ENCODE results near the gene DRAP1. TPM values are rescaled to one million over a fixed set of nuclear protein-coding genes. Genes with fewer than 3 reads are reported as not detected.

The DRAP1 gene
- total and polyA plus RNA-seq, 2 experiments from 2014 or later = 121 to 294 TPM

DNA sequence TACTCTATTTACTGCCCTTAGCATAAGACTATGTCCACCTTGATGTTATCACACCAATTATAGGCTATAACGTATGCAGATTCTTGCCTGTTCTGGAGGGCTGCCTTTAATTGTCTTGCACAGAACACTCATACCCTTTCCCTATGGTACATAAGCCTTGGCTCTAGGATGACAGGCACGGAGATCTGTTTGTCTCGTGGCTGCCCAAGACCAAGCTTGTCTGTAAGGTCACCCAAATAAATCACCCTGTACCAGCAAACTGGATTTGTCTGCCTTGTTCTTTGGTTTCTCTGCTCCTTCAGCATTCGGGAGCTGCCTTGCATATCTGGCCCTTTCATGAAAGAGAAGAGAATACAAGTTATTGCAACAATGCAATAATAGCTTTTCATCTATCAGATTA, 18.5 kb downstream of the DRAP1 start:
- Mint-ChIP-seq H3K4me1 (peaks cover 8% of the 10 kb centered on the region; the same call in 2 of the 3 replicates), H3K9me3 (no peaks in the 10 kb centered on the region), H3K4me3 (no peak overlapping the region), H3K27ac (no peak overlapping the region), H3K27me3 (ENCODE audit: insufficient read depth, low read depth, poor library complexity) (peaks cover 11% of the 10 kb centered on the region), H3K36me3 (ENCODE audit: low read depth) (no peaks in the 10 kb centered on the region)
- H2AFZ ChIP-seq = peak overlapping the region; percentile 48; the same call in 1 of the 2 replicates
- no peaks in the 10 kb centered on the region for H3F3A ChIP-seq (replicated peaks; ENCODE audit: low read depth)
- H3K4me1 ChIP-seq (ENCODE audit: insufficient read depth) = no peaks in the 10 kb centered on the region
- H4K20me1 ChIP-seq (replicated peaks; ENCODE audit: insufficient read depth) = no peaks in the 10 kb centered on the region
- TF ChIP-seq STAT1 (IDR thresholded peaks at IDR 0.05; ENCODE audit: unreplicated experiment) = no peak
- no peak for TF ChIP-seq POLR2AphosphoS5 (IDR thresholded peaks at IDR 0.05; ENCODE audit: low read depth)
- TF ChIP-seq ZNF331 (CRISPR knock-in tag; IDR thresholded peaks at IDR 0.05; ENCODE audit: low read depth) = no peak
- no peak for TF ChIP-seq REST (IDR thresholded peaks at IDR 0.05; ENCODE audit: unreplicated experiment)
- no peak for TF ChIP-seq JUNB (IDR thresholded peaks at IDR 0.05; ENCODE audit: unreplicated experiment)
- TF ChIP-seq, protein P1, sequence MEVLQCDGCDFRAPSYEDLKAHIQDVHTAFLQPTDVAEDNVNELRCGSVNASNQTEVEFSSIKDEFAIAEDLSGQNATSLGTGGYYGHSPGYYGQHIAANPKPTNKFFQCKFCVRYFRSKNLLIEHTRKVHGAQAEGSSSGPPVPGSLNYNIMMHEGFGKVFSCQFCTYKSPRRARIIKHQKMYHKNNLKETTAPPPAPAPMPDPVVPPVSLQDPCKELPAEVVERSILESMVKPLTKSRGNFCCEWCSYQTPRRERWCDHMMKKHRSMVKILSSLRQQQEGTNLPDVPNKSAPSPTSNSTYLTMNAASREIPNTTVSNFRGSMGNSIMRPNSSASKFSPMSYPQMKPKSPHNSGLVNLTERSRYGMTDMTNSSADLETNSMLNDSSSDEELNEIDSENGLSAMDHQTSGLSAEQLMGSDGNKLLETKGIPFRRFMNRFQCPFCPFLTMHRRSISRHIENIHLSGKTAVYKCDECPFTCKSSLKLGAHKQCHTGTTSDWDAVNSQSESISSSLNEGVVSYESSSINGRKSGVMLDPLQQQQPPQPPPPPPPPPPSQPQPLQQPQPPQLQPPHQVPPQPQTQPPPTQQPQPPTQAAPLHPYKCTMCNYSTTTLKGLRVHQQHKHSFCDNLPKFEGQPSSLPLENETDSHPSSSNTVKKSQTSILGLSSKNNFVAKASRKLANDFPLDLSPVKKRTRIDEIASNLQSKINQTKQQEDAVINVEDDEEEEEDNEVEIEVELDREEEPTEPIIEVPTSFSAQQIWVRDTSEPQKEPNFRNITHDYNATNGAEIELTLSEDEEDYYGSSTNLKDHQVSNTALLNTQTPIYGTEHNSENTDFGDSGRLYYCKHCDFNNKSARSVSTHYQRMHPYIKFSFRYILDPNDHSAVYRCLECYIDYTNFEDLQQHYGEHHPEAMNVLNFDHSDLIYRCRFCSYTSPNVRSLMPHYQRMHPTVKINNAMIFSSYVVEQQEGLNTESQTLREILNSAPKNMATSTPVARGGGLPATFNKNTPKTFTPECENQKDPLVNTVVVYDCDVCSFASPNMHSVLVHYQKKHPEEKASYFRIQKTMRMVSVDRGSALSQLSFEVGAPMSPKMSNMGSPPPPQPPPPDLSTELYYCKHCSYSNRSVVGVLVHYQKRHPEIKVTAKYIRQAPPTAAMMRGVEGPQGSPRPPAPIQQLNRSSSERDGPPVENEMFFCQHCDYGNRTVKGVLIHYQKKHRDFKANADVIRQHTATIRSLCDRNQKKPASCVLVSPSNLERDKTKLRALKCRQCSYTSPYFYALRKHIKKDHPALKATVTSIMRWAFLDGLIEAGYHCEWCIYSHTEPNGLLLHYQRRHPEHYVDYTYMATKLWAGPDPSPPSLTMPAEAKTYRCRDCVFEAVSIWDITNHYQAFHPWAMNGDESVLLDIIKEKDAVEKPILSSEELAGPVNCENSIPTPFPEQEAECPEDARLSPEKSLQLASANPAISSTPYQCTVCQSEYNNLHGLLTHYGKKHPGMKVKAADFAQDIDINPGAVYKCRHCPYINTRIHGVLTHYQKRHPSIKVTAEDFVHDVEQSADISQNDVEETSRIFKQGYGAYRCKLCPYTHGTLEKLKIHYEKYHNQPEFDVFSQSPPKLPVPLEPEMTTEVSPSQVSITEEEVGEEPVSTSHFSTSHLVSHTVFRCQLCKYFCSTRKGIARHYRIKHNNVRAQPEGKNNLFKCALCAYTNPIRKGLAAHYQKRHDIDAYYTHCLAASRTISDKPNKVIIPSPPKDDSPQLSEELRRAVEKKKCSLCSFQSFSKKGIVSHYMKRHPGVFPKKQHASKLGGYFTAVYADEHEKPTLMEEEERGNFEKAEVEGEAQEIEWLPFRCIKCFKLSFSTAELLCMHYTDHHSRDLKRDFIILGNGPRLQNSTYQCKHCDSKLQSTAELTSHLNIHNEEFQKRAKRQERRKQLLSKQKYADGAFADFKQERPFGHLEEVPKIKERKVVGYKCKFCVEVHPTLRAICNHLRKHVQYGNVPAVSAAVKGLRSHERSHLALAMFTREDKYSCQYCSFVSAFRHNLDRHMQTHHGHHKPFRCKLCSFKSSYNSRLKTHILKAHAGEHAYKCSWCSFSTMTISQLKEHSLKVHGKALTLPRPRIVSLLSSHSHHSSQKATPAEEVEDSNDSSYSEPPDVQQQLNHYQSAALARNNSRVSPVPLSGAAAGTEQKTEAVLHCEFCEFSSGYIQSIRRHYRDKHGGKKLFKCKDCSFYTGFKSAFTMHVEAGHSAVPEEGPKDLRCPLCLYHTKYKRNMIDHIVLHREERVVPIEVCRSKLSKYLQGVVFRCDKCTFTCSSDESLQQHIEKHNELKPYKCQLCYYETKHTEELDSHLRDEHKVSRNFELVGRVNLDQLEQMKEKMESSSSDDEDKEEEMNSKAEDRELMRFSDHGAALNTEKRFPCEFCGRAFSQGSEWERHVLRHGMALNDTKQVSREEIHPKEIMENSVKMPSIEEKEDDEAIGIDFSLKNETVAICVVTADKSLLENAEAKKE (CRISPR knock-in tag; IDR thresholded peaks at IDR 0.05) = no peak
- no peak for TF ChIP-seq ZNF114 (CRISPR knock-in tag; IDR thresholded peaks at IDR 0.05)
- TF ChIP-seq, protein P2, sequence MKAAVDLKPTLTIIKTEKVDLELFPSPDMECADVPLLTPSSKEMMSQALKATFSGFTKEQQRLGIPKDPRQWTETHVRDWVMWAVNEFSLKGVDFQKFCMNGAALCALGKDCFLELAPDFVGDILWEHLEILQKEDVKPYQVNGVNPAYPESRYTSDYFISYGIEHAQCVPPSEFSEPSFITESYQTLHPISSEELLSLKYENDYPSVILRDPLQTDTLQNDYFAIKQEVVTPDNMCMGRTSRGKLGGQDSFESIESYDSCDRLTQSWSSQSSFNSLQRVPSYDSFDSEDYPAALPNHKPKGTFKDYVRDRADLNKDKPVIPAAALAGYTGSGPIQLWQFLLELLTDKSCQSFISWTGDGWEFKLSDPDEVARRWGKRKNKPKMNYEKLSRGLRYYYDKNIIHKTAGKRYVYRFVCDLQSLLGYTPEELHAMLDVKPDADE (IDR thresholded peaks at IDR 0.05) = no peak
- no peak for TF ChIP-seq EZH2 (IDR thresholded peaks at IDR 0.05; ENCODE audit: low read depth, unreplicated experiment)
- TF ChIP-seq, protein P3, sequence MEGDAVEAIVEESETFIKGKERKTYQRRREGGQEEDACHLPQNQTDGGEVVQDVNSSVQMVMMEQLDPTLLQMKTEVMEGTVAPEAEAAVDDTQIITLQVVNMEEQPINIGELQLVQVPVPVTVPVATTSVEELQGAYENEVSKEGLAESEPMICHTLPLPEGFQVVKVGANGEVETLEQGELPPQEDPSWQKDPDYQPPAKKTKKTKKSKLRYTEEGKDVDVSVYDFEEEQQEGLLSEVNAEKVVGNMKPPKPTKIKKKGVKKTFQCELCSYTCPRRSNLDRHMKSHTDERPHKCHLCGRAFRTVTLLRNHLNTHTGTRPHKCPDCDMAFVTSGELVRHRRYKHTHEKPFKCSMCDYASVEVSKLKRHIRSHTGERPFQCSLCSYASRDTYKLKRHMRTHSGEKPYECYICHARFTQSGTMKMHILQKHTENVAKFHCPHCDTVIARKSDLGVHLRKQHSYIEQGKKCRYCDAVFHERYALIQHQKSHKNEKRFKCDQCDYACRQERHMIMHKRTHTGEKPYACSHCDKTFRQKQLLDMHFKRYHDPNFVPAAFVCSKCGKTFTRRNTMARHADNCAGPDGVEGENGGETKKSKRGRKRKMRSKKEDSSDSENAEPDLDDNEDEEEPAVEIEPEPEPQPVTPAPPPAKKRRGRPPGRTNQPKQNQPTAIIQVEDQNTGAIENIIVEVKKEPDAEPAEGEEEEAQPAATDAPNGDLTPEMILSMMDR (conservative IDR thresholded peaks at IDR 0.05; ENCODE audit: low read depth in 2 of 2) = no peak
- no peak for TF ChIP-seq CREB1 (CRISPR knock-in tag; IDR thresholded peaks at IDR 0.05; ENCODE audit: low read depth)
- no peaks in the 10 kb centered on the region for H3K79me2 ChIP-seq (replicated peaks; ENCODE audit: insufficient read depth)
- no peaks in the 10 kb centered on the region for H3K27me3 ChIP-seq (ENCODE audit: insufficient read depth)
- H3K4me3 ChIP-seq = no peak overlapping the region
- H3K36me3 ChIP-seq (ENCODE audit: insufficient read depth) = no peaks in the 10 kb centered on the region
- H3K4me2 ChIP-seq = no peak overlapping the region
- DNase-seq (ENCODE audit: low spot score) = no peak
- no peak for ATAC-seq
- H3K27ac ChIP-seq (ENCODE audit: low read depth) = no peak overlapping the region
- no peaks in the 10 kb centered on the region for H3K9me2 ChIP-seq (ENCODE audit: insufficient read depth)
